T-helper 9 cell (primary cell): Measurements from ENCODE around the gene ENG.

Experiments used
- DNase-seq: peaks from one replicate; pipeline ENCODE4 v3.0.0-alpha.2; 2020

ENG gene

GRCh38 chr9:127812936-127813675 is 41.4 kb downstream of the ENG start:
- no peak for DNase-seq

- DNase-seq = no peak
Observed at GRCh38 chr9:127812011-127812410, 42.4 kb downstream of the ENG start.

DNA sequence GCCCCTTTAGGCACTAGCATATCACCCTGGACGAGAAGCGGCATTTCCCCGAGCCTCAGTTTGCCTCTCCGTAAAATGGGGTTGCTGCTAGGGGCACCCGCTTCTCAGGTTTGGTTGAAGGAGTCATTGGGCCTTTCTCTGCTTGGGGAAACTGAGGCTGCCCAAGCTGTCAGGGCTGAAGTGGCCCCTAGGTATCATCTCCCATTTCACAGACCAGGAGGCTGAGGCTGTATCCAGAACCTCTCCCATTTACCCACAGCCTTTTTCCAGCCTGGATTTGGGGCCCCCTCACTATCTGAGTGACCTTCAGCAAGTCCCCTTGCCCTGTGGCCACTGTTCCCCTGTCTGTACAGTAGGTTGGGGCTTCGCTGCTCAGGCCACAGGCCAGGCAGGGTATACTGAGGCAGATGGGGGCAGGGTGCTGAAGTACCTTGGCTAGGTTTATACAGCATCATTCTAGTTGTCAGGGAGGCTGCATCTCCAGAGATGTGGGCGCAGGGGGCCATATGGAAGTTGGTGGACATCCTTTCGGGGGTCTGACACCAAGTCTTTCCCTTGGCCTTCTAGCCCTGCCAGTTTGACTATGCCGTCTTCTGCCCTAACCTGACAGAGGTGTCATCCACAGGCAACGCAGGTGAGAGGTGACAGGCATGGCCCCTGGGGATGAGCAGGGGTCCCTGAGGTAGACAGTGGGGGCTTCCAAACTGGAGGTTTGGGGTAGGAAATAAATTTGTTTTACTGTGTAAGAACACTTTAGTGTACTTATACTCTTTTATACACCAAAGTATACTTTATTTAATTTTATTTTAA is 43.9 kb downstream of the ENG start:
- DNase-seq = no peak

DNA sequence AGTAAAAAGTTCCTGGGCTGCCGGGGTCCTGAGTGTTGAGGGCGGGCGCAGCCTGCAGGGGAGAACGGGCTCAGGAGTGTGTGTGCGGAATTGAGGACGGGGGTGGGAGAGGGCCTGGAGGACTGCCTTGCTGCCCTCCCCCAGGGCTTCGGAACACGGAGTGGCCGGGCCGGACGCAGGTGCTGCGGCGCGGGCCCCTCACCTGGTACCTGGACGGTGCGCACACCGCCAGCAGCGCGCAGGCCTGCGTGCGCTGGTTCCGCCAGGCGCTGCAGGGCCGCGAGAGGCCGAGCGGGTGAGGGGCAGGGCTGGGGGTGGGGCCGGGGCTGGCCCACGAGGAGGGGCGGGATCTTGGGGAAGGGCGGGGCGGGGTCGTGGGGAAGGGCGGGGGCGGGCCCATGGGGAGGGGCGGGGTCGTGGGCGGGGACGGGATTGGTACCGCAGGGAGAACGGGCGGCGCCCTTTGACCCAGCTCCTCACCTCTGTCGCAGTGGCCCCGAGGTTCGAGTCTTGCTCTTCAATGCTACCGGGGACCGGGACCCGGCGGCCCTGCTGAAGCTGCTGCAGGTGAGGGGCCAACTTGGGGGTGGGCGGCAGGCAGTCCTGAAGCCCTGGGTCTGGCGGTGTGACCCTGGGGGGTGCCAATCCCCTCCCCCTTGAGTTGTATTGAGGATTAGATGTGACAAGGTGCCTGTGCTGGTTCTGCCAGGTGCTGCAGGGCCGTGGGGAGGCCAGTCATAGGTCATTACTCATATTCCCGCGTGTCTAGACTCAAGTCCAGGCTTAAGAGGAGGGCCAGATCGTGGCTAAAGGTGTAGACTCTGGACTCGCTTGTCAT is 44.7 kb downstream of the ENG start:
- peak; percentile 25 for DNase-seq

- no peak for DNase-seq
Observed at GRCh38 chr9:127809002-127809539, 45.4 kb downstream of the ENG start.

DNA sequence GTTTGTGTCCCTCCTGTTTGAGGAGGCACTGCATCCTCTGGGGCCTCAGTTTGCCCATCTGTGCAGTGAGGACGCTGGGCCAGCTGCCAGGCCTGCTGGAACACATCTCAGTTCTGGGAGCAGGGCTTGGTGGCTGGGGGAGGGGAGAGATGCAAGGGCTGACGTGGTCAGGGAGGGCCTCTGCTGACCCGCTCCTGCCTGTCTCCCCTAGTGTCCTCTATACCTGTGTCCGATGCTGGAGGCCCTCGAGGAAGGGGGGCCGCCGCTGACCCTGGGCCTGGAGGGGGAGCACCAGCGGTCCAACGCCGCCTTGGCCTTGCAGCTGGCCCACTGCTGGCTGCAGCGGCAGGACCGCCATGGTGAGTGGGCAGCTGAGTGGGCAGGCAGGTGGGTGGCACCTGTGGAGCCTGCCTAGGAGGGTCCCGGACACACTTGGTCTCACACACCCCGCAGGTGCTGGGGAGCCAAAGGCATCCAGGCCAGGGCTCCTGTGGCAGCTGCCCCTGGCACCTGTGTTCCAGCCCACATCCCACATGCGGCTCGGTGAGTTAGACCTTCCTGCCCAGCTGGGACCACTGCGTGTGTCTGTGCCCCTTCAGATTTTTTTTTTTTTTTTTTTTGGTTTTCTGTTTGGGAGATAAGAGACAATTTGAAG is 46.0 kb downstream of the ENG start:
- no peak for DNase-seq

DNA sequence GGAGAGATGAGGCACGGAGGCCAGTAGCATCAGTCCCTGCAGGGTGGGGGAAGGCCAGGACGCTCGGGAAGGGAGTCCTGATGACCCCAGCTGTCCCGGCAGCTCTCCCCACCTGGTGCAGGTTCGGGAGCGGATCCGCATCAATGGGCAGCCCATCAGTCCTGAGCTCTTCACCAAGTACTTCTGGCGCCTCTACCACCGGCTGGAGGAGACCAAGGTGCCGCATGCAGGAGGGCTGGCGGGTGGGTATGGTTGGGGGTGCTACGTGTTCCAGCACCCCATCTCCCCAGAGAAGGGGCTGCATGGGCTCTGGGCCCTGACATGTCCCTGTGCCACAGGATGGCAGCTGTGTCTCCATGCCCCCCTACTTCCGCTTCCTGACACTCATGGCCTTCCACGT is 47.6 kb downstream of the ENG start:
- no peak for DNase-seq

DNA sequence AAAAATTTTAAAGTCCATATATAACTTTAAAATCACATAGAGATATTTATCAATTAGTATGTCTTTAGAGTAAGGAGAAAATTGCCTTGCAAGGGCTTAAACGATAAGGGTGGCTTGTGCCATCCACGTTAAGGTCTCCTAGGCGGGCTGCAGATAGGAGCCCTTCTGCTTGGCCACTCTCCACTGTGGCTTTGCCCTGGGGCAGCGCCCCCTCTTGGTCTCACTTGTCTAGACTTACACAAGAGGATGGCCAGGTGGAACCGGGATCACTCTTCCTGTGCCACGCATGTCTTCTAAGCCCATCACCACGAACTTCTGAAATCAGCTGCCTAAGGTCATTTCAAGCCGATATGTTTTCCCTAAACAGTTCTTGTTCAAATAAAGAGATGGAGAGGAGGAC is 48.8 kb downstream of the ENG start:
- DNase-seq = no peak

DNA sequence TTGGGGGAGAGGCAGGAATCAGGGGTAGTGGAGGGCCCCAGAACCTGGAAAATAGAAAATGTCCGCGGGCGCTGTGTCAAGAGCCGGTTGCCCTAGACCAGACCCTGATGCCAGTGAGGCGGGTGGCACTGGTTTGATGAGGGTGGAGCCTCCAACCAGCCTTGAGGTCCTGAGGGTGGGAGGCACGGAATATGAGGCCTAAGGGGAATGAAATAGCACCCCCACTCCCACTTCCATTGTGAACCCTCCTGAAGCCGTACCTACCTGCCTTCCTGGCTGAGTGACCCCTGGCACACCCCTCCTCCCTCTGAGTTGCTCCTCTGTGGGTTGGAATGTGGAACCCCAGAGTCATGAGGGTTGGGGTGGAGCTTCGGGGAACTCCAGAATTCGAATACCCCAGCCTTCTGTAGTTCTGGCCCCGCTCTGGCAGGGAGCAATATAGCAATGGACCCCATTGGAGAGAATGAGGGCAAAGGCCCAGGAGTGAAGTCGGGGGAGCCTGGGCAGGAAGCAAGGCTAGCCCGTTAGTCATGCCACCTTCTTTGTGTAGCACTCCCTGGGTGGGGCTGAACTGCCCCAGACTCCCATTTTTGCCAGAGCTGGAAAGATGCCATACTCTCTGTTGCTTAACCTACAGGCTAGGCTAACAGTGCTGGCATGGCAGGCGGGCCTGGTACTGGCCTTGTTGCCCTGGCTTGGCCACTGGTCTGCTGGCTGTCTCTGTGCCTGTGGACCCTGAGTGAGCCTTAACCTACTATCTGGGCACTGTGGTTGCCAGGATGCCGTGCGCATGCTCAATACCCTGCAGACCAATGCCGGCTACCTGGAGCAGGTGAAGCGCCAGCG is 50.7 kb downstream of the ENG start:
- no peak for DNase-seq

DNA sequence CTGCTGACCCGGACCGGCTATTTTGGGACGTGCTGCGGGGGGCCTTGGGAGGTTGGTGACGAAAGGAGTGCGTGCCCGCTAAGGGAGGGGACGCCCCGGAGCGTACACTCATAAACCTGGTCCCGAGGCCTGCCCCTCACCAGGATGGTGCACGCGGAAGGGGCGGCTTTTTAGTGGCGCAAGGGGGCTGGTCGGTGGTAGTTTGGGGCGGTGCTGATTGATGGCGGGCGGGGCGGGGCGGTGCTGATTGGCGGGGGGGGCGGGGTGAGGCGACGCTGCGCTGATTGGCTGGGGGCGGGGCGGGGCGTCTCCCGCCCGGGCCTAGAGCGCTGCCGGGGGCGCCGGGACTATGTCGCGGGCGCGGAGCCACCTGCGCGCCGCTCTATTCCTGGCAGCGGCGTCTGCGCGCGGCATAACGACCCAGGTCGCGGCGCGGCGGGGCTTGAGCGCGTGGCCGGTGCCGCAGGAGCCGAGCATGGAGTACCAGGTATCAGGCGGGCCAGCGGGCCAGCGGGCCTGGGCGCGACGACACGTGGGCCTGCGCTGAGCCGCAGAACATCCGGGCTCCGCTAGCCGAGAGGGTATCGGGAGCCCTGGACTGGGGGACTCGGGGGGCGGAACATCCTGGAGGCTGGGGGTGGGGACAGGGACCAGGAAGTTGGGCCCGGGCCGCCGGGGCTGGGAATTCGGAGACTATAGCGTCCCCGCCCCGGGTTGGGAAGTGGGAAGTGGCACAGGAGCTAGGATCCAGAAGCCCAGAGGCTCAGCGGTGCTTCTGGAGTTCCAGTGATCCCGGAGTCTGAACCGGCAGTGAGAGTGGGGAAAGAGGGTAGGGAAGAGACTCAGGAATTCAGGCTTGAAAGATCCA is 51.6 kb downstream of the ENG start, which contains the start of gene FPGS:
Gene FPGS (plus strand): TSS at position 307 of the 868 bp plus-strand sequence. CDS start 43 bp downstream, at position 350.
- DNase-seq = peak; percentile 79

DNA sequence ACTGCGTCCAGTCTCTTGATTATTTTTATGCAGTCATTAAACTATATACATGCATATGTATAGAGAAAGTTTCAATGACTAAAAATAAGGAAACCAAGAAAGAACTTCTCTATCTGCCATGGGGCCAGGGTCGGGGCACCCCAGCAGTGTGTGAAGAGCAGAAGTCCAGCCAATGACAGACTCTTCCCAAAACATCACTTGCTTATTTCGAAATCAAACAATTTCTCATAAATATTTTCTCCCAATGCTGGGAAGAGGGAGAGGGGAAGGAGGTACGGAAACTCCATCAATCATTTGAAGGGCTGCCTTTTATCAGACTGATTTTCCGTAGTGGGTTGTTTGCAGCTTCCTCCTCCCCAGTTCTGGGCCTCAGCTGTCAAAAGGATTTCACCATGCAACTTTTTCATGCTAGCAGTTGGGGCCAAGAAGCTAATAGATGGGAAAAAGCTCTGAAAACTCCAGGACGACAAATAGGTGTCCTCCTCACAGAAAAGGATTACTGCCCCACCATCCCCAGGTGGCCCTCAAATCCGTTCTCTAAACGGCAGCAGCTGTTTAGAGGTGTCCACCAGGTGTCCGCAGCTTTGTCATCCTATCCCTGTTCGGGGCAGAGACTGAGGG is 52.4 kb downstream of the ENG start:
- DNase-seq = no peak

DNA sequence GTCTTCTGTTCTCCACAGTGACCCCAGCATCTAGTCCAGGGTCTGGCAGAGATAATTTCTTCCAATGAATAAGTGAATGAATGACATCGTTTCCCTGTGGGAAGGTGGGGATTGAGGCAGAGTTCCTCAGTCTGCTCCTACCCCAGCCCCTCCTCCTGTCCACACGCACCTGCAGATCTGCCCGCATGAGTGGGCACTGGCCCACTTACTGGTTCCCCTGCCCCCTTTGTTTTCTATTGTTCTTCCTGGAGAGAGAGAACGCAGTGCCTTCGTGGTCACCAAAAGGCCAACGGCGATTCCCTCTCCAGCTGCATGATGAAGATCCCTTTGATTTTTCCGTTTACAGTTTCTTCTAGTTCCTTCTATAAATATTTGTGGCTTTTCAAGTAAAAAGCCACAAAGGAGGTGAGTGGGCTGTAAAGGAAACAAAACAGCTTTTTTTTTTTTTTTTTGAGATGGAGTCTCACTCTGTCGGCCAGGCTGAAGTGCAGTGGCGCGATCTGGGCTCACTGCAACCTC is 57.5 kb downstream of the ENG start:
- no peak for DNase-seq

DNA sequence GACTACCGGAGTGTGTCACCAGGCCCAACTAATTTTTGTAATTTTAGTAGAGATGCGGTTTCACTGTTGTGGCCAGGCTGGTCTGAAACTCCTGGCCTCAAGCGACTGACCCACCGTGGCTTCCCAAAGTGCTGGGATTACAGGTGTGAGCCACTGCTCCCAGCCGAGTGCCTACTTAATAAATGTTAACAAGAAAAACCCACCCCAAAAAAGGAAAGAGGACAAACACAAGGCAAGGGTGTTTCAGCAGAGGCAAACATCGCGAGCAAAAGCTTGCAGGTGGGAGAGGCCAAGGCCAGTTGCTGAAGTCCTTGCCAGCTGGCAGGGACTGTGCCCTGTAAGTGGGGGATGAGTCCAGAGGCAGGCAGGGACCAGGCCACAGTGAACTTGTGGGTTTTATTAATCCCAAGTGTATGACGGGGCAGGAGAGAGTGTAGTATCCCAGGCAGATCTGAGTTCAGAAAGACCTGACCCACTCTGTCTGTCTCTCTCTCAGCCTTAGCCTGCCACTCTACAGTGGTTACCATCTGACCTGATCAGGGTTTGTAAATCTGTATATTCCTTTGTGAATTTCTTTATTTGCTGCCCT is 58.1 kb downstream of the ENG start:
- DNase-seq = no peak

- DNase-seq = no peak
Observed at GRCh38 chr9:127794001-127794791, 60.3 kb downstream of the ENG start.

GRCh38 chr9:127793093-127793708 is 61.3 kb downstream of the ENG start:
- no peak for DNase-seq

- no peak for DNase-seq
Observed at GRCh38 chr9:127792417-127793031, 61.9 kb downstream of the ENG start.

DNA sequence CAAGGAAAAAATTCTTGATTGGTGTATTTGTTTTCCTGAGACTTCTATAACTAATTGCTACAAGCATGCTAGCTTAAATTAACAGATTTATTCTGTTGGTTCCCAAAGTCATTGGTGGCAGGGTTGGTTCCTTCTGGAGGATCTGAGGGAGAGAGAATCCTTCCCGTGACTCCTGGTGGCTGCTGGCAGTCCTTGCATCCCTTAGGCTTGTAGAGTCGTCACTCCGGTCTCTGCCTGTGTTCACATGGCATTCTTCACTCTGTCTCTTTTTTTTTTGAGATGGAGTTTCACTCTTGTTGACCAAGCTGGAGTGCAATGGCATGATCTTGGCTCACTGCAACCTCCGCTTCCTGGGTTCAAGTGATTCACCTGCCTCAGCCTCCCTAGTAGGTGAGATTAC is 63.4 kb downstream of the ENG start:
- no peak for DNase-seq
